HepG2 (cell line): ENCODE results near the gene EPB41.

ENCODE experiments used
- BORCS8-MEF2B ChIP-seq: sonication (generic); formaldehyde crosslinking; IDR thresholded peaks from 2 replicates; pipeline ENCODE4 v1.8.0; 2022; ENCODE audit warnings: mild to moderate bottlenecking, missing genetic modification reagents
- EZH2 ChIP-seq: conservative IDR thresholded peaks from 2 replicates; pipeline ENCODE4 v1.6.1; 2012; ENCODE audit warnings: mild to moderate bottlenecking, low read depth, low read length, moderate library complexity
- JUND ChIP-seq: sonication (generic); formaldehyde crosslinking; IDR thresholded peaks from 2 replicates; pipeline ENCODE4 v1.8.0; 2022; ENCODE audit warnings: mild to moderate bottlenecking, missing genetic modification reagents
- KAT8 ChIP-seq: IDR thresholded peaks from 2 replicates; pipeline ENCODE4 v1.6.1; 2016; ENCODE audit warnings: missing genetic modification reagents, missing compliant biosample characterization
- SKI ChIP-seq: fragments of 450-650 bp; IDR thresholded peaks from one replicate; pipeline ENCODE4 v1.6.1; 2018; ENCODE audit warnings: mild to moderate bottlenecking; ENCODE audit not compliant: partially characterized antibody
- SP2 ChIP-seq: sonication (generic); formaldehyde crosslinking; IDR thresholded peaks from 2 replicates; pipeline ENCODE4 v1.5.1; 2020; ENCODE audit warnings: mild to moderate bottlenecking, missing genetic modification reagents
- ZBTB1 ChIP-seq: sonication (generic); formaldehyde crosslinking; IDR thresholded peaks from 2 replicates; pipeline ENCODE4 v1.4.0; 2020; ENCODE audit warnings: missing genetic modification reagents, borderline replicate concordance
- ZFP37 ChIP-seq: sonication (generic); formaldehyde crosslinking; IDR thresholded peaks from 2 replicates; pipeline ENCODE4 v1.4.0; 2020; ENCODE audit warnings: missing genetic modification reagents, borderline replicate concordance
- ZNF775 ChIP-seq: sonication (generic); formaldehyde crosslinking; IDR thresholded peaks from 2 replicates; pipeline ENCODE4 v1.4.0; 2020; ENCODE audit warnings: missing genetic modification reagents, mild to moderate bottlenecking, moderate library complexity, borderline replicate concordance
- TF ChIP-seq, protein P1 (sequence below): sonication (generic); formaldehyde crosslinking; IDR thresholded peaks from 2 replicates; pipeline ENCODE4 v1.5.0; 2020; ENCODE audit warnings: mild to moderate bottlenecking, missing genetic modification reagents, moderate library complexity
- TF ChIP-seq, protein P2 (sequence below): sonication (generic); formaldehyde crosslinking; IDR thresholded peaks from 2 replicates; pipeline ENCODE4 v1.4.0; 2020; ENCODE audit warnings: missing genetic modification reagents
- TF ChIP-seq, protein P3 (sequence below): sonication (generic); formaldehyde crosslinking; IDR thresholded peaks from 2 replicates; pipeline ENCODE4 v1.4.0; 2020; ENCODE audit warnings: low read depth, missing genetic modification reagents
- TF ChIP-seq, protein P4 (sequence below): sonication (generic); formaldehyde crosslinking; IDR thresholded peaks from 2 replicates; pipeline ENCODE4 v1.4.0; 2020; ENCODE audit warnings: missing genetic modification reagents
- TF ChIP-seq, protein P5 (sequence below): IDR thresholded peaks from 2 replicates; pipeline ENCODE4 v1.6.1; 2012; ENCODE audit warnings: low read depth, low read length, improper control_type of control experiment

DNA sequence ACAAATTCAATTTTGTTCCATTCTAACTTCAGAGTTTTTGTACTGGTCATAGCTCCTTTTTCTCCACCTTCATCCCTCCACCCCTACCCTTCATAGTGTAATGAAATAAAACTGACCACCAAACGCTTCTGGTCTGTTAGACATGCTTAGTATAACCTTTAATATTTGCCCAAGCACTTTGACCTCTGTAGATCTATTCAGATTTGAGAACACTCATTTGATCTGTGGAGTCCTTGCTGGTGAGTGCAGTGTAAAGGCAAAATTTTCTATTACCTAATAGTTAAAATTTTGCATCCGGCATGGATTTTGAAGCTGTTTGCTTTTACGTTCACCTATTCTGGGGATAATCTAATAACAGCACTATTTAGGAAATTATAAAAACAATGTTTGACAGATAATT lies 168.2 kb downstream of the EPB41 start:
- TF ChIP-seq ZFP37 (CRISPR knock-in tag): no peak
- TF ChIP-seq, protein P1, sequence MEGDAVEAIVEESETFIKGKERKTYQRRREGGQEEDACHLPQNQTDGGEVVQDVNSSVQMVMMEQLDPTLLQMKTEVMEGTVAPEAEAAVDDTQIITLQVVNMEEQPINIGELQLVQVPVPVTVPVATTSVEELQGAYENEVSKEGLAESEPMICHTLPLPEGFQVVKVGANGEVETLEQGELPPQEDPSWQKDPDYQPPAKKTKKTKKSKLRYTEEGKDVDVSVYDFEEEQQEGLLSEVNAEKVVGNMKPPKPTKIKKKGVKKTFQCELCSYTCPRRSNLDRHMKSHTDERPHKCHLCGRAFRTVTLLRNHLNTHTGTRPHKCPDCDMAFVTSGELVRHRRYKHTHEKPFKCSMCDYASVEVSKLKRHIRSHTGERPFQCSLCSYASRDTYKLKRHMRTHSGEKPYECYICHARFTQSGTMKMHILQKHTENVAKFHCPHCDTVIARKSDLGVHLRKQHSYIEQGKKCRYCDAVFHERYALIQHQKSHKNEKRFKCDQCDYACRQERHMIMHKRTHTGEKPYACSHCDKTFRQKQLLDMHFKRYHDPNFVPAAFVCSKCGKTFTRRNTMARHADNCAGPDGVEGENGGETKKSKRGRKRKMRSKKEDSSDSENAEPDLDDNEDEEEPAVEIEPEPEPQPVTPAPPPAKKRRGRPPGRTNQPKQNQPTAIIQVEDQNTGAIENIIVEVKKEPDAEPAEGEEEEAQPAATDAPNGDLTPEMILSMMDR: no peak
- no peak for TF ChIP-seq JUND (CRISPR knock-in tag)
- TF ChIP-seq, protein P2, sequence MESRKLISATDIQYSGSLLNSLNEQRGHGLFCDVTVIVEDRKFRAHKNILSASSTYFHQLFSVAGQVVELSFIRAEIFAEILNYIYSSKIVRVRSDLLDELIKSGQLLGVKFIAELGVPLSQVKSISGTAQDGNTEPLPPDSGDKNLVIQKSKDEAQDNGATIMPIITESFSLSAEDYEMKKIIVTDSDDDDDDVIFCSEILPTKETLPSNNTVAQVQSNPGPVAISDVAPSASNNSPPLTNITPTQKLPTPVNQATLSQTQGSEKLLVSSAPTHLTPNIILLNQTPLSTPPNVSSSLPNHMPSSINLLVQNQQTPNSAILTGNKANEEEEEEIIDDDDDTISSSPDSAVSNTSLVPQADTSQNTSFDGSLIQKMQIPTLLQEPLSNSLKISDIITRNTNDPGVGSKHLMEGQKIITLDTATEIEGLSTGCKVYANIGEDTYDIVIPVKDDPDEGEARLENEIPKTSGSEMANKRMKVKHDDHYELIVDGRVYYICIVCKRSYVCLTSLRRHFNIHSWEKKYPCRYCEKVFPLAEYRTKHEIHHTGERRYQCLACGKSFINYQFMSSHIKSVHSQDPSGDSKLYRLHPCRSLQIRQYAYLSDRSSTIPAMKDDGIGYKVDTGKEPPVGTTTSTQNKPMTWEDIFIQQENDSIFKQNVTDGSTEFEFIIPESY (CRISPR knock-in tag): no peak
- TF ChIP-seq, protein P3, sequence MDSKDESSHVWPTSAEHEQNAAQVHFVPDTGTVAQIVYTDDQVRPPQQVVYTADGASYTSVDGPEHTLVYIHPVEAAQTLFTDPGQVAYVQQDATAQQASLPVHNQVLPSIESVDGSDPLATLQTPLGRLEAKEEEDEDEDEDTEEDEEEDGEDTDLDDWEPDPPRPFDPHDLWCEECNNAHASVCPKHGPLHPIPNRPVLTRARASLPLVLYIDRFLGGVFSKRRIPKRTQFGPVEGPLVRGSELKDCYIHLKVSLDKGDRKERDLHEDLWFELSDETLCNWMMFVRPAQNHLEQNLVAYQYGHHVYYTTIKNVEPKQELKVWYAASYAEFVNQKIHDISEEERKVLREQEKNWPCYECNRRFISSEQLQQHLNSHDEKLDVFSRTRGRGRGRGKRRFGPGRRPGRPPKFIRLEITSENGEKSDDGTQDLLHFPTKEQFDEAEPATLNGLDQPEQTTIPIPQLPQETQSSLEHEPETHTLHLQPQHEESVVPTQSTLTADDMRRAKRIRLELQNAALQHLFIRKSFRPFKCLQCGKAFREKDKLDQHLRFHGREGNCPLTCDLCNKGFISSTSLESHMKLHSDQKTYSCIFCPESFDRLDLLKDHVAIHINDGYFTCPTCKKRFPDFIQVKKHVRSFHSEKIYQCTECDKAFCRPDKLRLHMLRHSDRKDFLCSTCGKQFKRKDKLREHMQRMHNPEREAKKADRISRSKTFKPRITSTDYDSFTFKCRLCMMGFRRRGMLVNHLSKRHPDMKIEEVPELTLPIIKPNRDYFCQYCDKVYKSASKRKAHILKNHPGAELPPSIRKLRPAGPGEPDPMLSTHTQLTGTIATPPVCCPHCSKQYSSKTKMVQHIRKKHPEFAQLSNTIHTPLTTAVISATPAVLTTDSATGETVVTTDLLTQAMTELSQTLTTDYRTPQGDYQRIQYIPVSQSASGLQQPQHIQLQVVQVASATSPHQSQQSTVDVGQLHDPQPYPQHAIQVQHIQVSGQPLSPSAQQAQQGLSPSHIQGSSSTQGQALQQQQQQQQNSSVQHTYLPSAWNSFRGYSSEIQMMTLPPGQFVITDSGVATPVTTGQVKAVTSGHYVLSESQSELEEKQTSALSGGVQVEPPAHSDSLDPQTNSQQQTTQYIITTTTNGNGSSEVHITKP (CRISPR knock-in tag): no peak
- no peak for TF ChIP-seq SKI
- TF ChIP-seq, protein P4, sequence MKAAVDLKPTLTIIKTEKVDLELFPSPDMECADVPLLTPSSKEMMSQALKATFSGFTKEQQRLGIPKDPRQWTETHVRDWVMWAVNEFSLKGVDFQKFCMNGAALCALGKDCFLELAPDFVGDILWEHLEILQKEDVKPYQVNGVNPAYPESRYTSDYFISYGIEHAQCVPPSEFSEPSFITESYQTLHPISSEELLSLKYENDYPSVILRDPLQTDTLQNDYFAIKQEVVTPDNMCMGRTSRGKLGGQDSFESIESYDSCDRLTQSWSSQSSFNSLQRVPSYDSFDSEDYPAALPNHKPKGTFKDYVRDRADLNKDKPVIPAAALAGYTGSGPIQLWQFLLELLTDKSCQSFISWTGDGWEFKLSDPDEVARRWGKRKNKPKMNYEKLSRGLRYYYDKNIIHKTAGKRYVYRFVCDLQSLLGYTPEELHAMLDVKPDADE (CRISPR knock-in tag): no peak
- TF ChIP-seq, protein P5, sequence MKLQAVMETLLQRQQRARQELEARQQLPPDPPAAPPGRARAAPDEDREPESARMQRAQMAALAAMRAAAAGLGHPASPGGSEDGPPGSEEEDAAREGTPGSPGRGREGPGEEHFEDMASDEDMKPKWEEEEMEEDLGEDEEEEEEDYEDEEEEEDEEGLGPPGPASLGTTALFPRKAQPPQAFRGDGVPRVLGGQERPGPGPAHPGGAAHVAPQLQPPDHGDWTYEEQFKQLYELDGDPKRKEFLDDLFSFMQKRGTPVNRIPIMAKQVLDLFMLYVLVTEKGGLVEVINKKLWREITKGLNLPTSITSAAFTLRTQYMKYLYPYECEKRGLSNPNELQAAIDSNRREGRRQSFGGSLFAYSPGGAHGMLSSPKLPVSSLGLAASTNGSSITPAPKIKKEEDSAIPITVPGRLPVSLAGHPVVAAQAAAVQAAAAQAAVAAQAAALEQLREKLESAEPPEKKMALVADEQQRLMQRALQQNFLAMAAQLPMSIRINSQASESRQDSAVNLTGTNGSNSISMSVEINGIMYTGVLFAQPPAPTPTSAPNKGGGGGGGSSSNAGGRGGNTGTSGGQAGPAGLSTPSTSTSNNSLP: no peak
- TF ChIP-seq EZH2: no peak
- TF ChIP-seq KAT8 (CRISPR knock-in tag): no peak
- no peak for TF ChIP-seq ZNF775 (CRISPR knock-in tag)
- no peak for TF ChIP-seq BORCS8-MEF2B (CRISPR knock-in tag)
- TF ChIP-seq SP2 (CRISPR knock-in tag): no peak
- no peak for TF ChIP-seq ZBTB1 (CRISPR knock-in tag)
